Measurements from ENCODE around the gene ADPRHL1.

Gene ADPRHL1

DNA sequence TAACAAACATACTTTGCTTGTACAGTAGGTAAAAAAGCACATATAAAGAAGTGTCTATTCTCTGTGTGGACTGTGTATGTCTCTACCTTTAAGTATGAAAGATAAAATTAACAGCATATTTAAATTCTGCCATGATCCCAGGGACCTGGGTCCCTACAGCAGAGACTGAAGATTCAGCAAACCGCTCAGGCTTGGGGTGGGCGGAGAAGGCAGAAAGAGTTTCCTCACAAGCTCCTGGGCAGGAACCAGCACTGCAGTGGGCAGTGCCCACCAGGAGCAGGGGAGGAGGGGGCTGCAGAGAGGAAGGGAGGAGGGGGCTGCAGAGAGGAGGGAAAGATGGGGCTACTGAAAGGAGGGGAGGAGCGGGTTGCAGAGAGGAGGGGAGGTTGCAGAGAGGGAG is 44.7 kb downstream of the ADPRHL1 start:
- TF ChIP-seq, protein P1, sequence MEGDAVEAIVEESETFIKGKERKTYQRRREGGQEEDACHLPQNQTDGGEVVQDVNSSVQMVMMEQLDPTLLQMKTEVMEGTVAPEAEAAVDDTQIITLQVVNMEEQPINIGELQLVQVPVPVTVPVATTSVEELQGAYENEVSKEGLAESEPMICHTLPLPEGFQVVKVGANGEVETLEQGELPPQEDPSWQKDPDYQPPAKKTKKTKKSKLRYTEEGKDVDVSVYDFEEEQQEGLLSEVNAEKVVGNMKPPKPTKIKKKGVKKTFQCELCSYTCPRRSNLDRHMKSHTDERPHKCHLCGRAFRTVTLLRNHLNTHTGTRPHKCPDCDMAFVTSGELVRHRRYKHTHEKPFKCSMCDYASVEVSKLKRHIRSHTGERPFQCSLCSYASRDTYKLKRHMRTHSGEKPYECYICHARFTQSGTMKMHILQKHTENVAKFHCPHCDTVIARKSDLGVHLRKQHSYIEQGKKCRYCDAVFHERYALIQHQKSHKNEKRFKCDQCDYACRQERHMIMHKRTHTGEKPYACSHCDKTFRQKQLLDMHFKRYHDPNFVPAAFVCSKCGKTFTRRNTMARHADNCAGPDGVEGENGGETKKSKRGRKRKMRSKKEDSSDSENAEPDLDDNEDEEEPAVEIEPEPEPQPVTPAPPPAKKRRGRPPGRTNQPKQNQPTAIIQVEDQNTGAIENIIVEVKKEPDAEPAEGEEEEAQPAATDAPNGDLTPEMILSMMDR (conservative IDR thresholded peaks at IDR 0.05; ENCODE audit: low read depth, low read length): no peak

DNA sequence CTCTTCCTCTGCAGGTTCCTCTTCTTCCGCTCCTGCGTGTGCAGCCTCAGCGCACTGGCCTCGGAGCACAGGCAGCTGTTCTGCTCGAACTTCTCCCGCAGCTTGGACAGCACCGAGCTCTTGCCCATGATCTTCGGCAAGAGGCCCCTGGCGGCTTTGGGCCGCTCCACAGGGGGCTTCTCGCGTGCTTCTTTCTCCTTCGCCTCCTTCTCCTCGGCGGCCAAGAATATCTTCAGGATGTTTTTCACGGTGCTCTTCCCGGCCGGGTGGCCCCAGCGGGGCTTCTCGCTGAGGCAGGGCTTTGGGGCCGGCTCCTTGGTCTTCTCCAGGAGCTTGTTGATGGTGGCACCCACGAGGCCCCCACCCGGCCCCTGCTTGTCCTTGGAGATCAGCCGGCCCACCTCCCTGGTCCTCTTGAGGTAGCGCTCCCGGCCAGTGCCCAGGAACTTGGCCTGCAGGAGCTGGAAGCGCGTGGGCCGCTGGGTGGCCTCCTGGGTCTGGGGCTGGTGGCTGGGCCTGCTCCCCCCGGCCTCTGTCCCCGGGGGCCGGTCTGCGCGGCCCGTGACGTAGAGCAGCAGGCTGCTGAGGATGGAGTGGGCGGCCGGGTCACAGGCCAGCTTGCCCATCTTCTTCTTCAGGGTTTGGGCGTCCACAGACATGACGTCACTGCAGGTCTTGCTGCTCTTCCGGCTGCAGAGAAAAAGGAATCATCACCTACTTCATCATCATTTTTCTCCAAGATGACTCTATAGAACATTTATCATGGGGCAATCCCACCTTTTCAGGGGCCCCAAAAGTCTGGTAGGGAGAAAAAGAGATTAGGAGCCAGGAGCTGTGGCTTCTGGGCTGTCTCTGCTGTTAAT is 45.5 kb downstream of the ADPRHL1 start:
- H3K4me3 ChIP-seq (ENCODE audit: low read length): no peak overlapping the region
- DNase-seq (ENCODE audit: low read depth): no peak
- TF ChIP-seq, protein P1 (conservative IDR thresholded peaks at IDR 0.05; ENCODE audit: low read depth, low read length): no peak

More for the DNA sequence above, 44.7 kb downstream of the ADPRHL1 start:
- H3K4me3 ChIP-seq (ENCODE audit: low read length): no peak overlapping the region
- DNase-seq (ENCODE audit: low read depth): no peak

DNA sequence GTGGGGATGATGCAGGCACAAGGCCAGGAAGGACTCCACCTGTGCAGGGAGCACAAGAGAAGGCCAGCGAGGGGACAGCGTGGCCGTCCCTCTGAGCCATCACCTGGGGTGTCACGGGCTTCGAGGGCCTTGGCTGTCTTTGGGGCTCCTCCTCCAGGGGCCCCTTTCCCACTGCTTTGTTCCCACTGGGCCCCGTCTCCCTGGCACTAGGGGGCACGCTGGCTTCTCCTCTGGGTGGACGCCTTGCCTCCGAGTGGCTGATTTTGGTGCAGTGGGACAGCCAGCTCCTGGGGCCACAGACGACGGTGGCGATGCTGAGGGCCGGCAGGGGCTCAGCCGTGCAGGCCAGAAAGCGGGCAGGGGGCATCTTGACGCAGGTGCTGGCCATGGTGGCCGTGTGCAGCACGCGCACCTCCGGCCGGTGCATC is 46.2 kb downstream of the ADPRHL1 start:
- TF ChIP-seq, protein P1 (conservative IDR thresholded peaks at IDR 0.05; ENCODE audit: low read depth, low read length): no peak
- no peak overlapping the region for H3K4me3 ChIP-seq (ENCODE audit: low read length)
- DNase-seq (ENCODE audit: low read depth): no peak

DNA sequence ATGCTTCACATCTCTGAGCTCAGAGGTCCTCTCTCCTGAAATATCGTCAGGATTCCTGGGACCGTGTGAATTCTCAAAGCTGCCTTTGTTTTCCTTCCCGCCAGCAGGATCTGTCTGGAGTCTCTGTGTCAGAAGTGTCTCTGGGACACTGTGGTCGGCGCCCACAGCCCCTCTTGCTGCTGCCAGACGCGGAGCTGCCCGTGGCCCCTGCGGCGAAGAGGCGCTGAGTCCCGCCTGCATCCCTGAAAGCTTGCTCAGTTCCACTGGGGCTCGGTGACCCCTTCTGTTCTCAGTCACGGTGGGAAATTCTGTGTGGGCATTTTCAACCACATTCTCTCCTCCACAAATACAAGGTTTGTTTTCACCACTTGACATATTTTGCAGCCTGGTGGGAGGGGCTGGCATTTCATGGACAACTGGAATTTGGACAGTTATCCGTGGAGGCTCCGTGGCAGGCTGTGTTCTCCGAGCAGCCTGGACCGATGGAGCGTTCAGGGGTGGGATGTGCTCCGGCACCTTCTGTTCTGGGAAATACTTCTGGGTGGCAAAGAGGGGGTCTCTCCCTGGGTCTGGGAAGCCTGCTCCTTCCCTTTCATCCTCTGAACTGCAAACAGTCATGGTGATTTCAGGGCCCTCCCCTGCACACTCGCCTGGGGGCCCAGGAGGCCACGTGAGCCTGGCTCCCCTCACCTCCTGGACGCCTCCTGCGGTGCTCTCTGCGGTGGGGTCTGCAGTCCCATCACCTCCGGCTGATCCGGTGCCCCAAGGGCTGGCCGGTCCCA is 46.8 kb downstream of the ADPRHL1 start:
- no peak overlapping the region for H3K4me3 ChIP-seq (ENCODE audit: low read length)
- TF ChIP-seq, protein P1 (conservative IDR thresholded peaks at IDR 0.05; ENCODE audit: low read depth, low read length): no peak
- no peak for DNase-seq (ENCODE audit: low read depth)

DNA sequence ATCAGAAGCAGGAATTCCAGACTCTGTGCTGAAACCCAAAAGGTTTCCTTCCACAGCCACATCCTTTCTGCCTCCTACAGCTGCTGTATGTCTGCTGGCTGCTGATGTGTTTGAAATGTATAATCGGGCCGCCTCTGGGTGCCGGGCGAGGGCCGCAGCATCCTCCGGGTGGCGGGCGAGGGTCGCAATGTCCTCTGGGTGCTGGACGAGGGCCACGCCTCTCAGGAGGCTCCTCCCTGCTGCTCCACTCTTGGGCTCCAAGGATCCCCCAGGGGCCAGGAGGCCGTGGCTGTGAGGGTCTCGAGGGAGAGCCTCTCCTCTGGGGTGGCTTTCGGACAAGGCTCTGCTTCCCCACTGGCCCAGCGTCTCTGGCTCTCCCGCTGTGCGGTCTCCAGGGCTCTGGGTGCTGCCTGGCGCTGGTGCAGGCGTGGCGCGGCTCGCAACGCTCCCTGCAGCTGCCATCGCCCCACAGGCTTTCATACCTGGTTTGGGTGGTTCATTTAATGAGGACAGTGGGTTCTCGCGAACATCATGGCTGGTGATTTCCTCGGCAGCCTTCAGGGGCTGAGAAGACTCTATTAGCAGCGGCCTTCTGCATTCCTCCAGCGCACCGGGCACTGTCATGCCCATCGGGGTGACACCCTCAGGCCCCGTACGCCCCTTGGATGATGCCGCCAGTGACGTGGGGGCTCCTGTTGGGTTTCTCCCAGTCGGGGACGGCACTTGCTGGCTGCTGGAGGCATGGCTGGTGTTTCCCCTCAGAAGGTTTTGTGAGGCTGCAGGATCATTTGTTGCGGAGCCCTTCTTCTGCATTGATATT is 47.6 kb downstream of the ADPRHL1 start:
- TF ChIP-seq, protein P1 (conservative IDR thresholded peaks at IDR 0.05; ENCODE audit: low read depth, low read length): no peak
- no peak overlapping the region for H3K4me3 ChIP-seq (ENCODE audit: low read length)
- DNase-seq (ENCODE audit: low read depth): no peak

DNA sequence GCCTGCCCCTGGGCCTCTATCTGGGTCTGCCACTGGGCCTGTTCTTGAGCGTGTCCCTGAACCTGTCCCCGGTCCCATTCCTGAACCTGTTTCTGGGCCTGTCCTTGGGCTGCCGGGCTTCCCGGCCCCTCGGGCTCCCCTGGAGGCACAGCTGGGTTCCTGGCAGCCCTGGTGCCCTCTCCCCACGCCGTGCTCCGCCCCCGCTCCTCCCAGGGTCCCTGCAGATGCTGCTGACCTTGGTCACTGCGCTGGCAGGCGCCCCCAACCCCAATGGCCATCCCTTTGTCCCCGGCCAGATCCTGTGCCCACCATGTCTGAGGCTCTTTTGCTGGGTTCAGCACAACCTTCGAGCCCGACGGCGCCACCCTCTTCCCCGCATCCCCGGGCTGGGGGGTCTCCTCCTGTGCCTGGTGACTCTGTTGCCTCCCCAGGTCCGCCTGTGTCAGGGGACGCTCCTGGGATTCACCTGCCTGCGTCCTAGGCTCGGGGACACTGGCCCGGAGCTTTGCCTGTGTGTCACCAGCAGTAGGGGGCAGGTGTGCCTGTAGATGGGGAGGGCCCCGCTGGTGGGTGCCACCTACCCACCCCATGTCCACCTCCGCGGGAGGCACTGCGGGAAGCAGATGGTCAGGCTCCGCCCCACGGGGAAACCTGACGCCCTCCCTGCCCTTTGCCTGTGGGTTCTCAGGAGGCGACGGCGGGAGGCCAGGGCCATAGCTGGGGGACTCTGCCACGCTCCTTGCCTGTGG is 48.4 kb downstream of the ADPRHL1 start:
- TF ChIP-seq, protein P1 (conservative IDR thresholded peaks at IDR 0.05; ENCODE audit: low read depth, low read length): no peak
- H3K4me3 ChIP-seq (ENCODE audit: low read length): no peak overlapping the region
- DNase-seq (ENCODE audit: low read depth): no peak
